Fibroblast of the aortic adventitia (primary cell): ENCODE measurements around the gene DUSP9. TPM values are rescaled to one million over a fixed set of nuclear protein-coding genes. Genes with fewer than 3 reads are reported as not detected.

Experiments
- DNase-seq: peaks from one replicate; pipeline ENCODE4 v3.0.0-alpha.2; 2010; ENCODE audit warnings: low read depth
- H3K4me3 ChIP-seq: 2 replicates; pipeline ENCODE4 v1.5.1; 2011; ENCODE audit warnings: low read depth, mild to moderate bottlenecking, control low read depth, low read length, moderate library complexity
- CTCF ChIP-seq: IDR thresholded peaks from 2 replicates; pipeline ENCODE4 v1.5.1; 2011; ENCODE audit warnings: mild to moderate bottlenecking, low read length, control low read depth, inconsistent platforms; ENCODE audit not compliant: insufficient read depth
- total RNA-seq: library from RNA; depleted of rRNA; stranded (reverse); fragments of >200 nt; gene quantifications from 2 replicates; pipeline ENCODE4 v1.2.3, GENCODE V29; 2012; ENCODE audit warnings: low replicate concordance

Gene DUSP9
- total RNA-seq, 1 donor, result not detected

GRCh38 chrX:153622661-153623309 lies 24.2 kb upstream of the DUSP9 start:
- no peak overlapping the region for H3K4me3 ChIP-seq
- DNase-seq, result no peak
- TF ChIP-seq CTCF, result no peak

- no peak for TF ChIP-seq CTCF
- no peak for DNase-seq
- no peak overlapping the region for H3K4me3 ChIP-seq
Observed at GRCh38 chrX:153623310-153624029, 23.5 kb upstream of the DUSP9 start.

- no peak overlapping the region for H3K4me3 ChIP-seq
- no peak for DNase-seq
- no peak for TF ChIP-seq CTCF
Observed at GRCh38 chrX:153624196-153625091, 22.6 kb upstream of the DUSP9 start.

GRCh38 chrX:153625271-153626024 lies 21.6 kb upstream of the DUSP9 start:
- TF ChIP-seq CTCF, result no peak
- no peak overlapping the region for H3K4me3 ChIP-seq
- DNase-seq, result no peak

GRCh38 chrX:153626025-153626633 lies 20.9 kb upstream of the DUSP9 start:
- DNase-seq, result no peak
- no peak for TF ChIP-seq CTCF
- H3K4me3 ChIP-seq, result no peak overlapping the region
